ENCODE measurements around the gene DNA2.
"Not testable (repeated sequence)": the region's sequence is repeated elsewhere in the genome, so short reads cannot be mapped to it uniquely, and the experiment has no call there.

GRCh38 chr10:68516216-68516615 is 44.4 kb upstream of the DNA2 start:
- TF ChIP-seq CTCF (IDR thresholded peaks at IDR 0.05); IRF3 (IDR thresholded peaks at IDR 0.05; ENCODE audit: low read depth, low read length); POLR2AphosphoS5 (IDR thresholded peaks at IDR 0.05; ENCODE audit: low read depth, low read length): not testable (repeated sequence)
